HepG2 (cell line): ENCODE results near the gene FAM131C. TPM values are rescaled to one million over a fixed set of nuclear protein-coding genes. Genes with fewer than 3 reads are reported as not detected.

Experiments
- ATAC-seq: fragments of 200-7000 bp; cut with Tn5 transposase; 3 replicates; pipeline ENCODE4 v1.9.1; 2020; ENCODE audit warnings: mild to moderate bottlenecking, moderate library complexity
- BruUV-seq: library from RNA; stranded (reverse); fragments of 400-500 nt; replicated peaks from 2 replicates; lab custom pipeline; 2021; lab: Mats Ljungman, UMichigan
- CTCF ChIA-PET: fragments of 300-600 bp; formaldehyde crosslinking; extraction: SDS; loops from one replicate; lab custom pipeline; 2021; ENCODE audit warnings: low total read pairs, inconsistent platforms, low intra/inter-chr PET ratio; lab: Yijun Ruan, JAX
- POLR2A ChIA-PET: fragments of 350-600 bp; sonication (Branson Sonifier 250); formaldehyde crosslinking; loops from one replicate; lab custom pipeline; 2020; ENCODE audit warnings: antibody characterized with exemption, inconsistent platforms; lab: Yijun Ruan, JAX
- DNase-seq: peaks from one replicate; pipeline ENCODE4 v3.0.0-alpha.2; 2015; ENCODE audit warnings: low spot score
- FAIRE-seq: peaks from 3 replicates; lab custom pipeline; 2011; peaks lifted over from hg19 to GRCh38; lab: Jason Lieb, UNC
- H2AFZ ChIP-seq: one replicate; pipeline ENCODE4 v1.6.1; 2011; ENCODE audit warnings: low read length, inconsistent platforms
- H3K27ac ChIP-seq: fragments of 300-600 bp; 3 replicates; pipeline ENCODE4 v1.8.0; 2011; ENCODE audit warnings: mixed run types, mild to moderate bottlenecking, mixed read lengths, low read length, inconsistent platforms; ENCODE audit not compliant: insufficient read depth; ENCODE audit errors: extremely low read length
- H3K27me3 ChIP-seq, 2 experiments: fragments of 200-600 bp in 1 of 2; 2 replicates in 1 of 2; 3 replicates in 1 of 2; pipeline versions ENCODE4 v1.6.0 to v1.8.0; 2011; ENCODE audit warnings: low read length in 2 of 2, mild to moderate bottlenecking in 2 of 2, moderate library complexity in 2 of 2, inconsistent platforms in 1 of 2; ENCODE audit not compliant: insufficient read depth in 2 of 2, control insufficient read depth in 1 of 2
- H3K36me3 ChIP-seq, 2 experiments: fragments of 200-600 bp in 1 of 2; replicated peaks in 1 of 2; 2 replicates in 1 of 2; 3 replicates in 1 of 2; pipeline versions ENCODE4 v1.5.1 to v1.8.0; 2011; ENCODE audit warnings: low read length in 2 of 2, inconsistent platforms in 1 of 2; ENCODE audit not compliant: insufficient read depth in 2 of 2, control insufficient read depth in 1 of 2
- H3K4me1 ChIP-seq: 2 replicates; pipeline ENCODE4 v1.5.1; 2012; ENCODE audit warnings: low read length, inconsistent platforms; ENCODE audit not compliant: insufficient read depth
- H3K4me2 ChIP-seq: 2 replicates; pipeline ENCODE4 v1.6.0; 2011; ENCODE audit warnings: low read depth, low read length, inconsistent platforms
- H3K4me3 ChIP-seq, 3 experiments: fragments of 200-600 bp in 1 of 3; sonication (generic), shearing (Covaris generic) in 1 of 3; replicated peaks in 1 of 3; 2 replicates each; pipeline ENCODE4 v1.5.1; 2011 to 2016; ENCODE audit warnings: low read length in 3 of 3, inconsistent platforms in 2 of 3, low read depth in 2 of 3, mild to moderate bottlenecking in 2 of 3, control low read depth in 1 of 3, mixed read lengths in 1 of 3; ENCODE audit not compliant: insufficient read depth in 1 of 3
- H3K79me2 ChIP-seq: one replicate; pipeline ENCODE4 v1.6.1; 2011; ENCODE audit warnings: low read length, inconsistent platforms; ENCODE audit not compliant: insufficient read depth
- H3K9ac ChIP-seq: 2 replicates; pipeline ENCODE4 v1.6.0; 2011; ENCODE audit warnings: mild to moderate bottlenecking, low read depth, low read length, inconsistent platforms; ENCODE audit not compliant: insufficient read depth
- H3K9me3 ChIP-seq: 2 replicates; pipeline ENCODE4 v1.5.1; 2012; ENCODE audit warnings: mild to moderate bottlenecking, low read length
- H4K20me1 ChIP-seq: 2 replicates; pipeline ENCODE4 v1.6.0; 2011; ENCODE audit warnings: inconsistent platforms, mild to moderate bottlenecking, low read length, moderate library complexity; ENCODE audit not compliant: insufficient read depth
- NAIF1 ChIP-seq: sonication (generic); formaldehyde crosslinking; IDR thresholded peaks from 2 replicates; pipeline ENCODE4 v1.5.0; 2020; ENCODE audit warnings: mild to moderate bottlenecking, missing genetic modification reagents, borderline replicate concordance
- THYN1 ChIP-seq: sonication (generic); formaldehyde crosslinking; IDR thresholded peaks from 2 replicates; pipeline ENCODE4 v1.8.1; 2023; ENCODE audit warnings: low read depth, mild to moderate bottlenecking, moderate library complexity, missing genetic modification reagents, borderline replicate concordance
- ZNF879 ChIP-seq: sonication (generic); formaldehyde crosslinking; IDR thresholded peaks from 2 replicates; pipeline ENCODE4 v1.8.1; 2023; ENCODE audit warnings: missing genetic modification reagents
- WGBS: methylation state at CpG from one replicate; pipeline ENCODE4 v1.1.6; 2017; ENCODE audit warnings: low lambda C conversion rate; 5-methylcytosine and 5-hydroxymethylcytosine counted together
- in situ Hi-C: cut with HindIII; loops from 2 replicates; pipeline ENCODE4 v1.10.0; 2017; ENCODE audit warnings: low pct_unique_long_range_greater_than_20kb; ENCODE audit not compliant: extremely low pct_ligation_motif_present
- intact Hi-C: fragments of 100-400 bp; cut with micrococcal nuclease; formaldehyde crosslinking; loops from one replicate; pipeline ENCODE4 v1.10.0; 2022; ENCODE audit not compliant: unreplicated experiment
- polyA plus RNA-seq, 8 experiments: library from polyadenylated mRNA; depleted of rRNA in 3 of 8; stranded (reverse) in 7 of 8; unstranded in 1 of 8; fragments of >200 nt; fragmentation: Illumina TruSeq in 4 of 8; extraction: Trizol in 4 of 8; gene quantifications; 2 replicates each; pipeline versions ENCODE4 v1.2.1 to v1.2.3, GENCODE V29; 2011 to 2016; ENCODE audit warnings: low read depth in 4 of 8, missing spikeins in 1 of 8, mixed read lengths in 1 of 8; ENCODE audit not compliant: insufficient read depth in 1 of 8
- total RNA-seq, 5 experiments: library from RNA; depleted of rRNA; stranded (reverse); fragments of >200 nt; fragmentation: Illumina TruSeq; extraction: Trizol; gene quantifications; 2 replicates each; pipeline ENCODE4 v1.2.3, GENCODE V29; 2016; ENCODE audit warnings: low read depth in 1 of 5
- TF ChIP-seq, protein P1 (sequence below): IDR thresholded peaks from 2 replicates; pipeline ENCODE4 v1.6.1; 2016; ENCODE audit warnings: low read depth, borderline replicate concordance
- TF ChIP-seq, protein P2 (sequence below): sonication (generic); formaldehyde crosslinking; IDR thresholded peaks from 2 replicates; pipeline ENCODE4 v1.5.0; 2020; ENCODE audit warnings: missing genetic modification reagents

Gene FAM131C
- total and polyA plus RNA-seq, 2 of the 13 experiments (the other 11 are each of a cell fraction or from before 2014, with no cell fraction given): 0.07 TPM; not detected in 1

DNA sequence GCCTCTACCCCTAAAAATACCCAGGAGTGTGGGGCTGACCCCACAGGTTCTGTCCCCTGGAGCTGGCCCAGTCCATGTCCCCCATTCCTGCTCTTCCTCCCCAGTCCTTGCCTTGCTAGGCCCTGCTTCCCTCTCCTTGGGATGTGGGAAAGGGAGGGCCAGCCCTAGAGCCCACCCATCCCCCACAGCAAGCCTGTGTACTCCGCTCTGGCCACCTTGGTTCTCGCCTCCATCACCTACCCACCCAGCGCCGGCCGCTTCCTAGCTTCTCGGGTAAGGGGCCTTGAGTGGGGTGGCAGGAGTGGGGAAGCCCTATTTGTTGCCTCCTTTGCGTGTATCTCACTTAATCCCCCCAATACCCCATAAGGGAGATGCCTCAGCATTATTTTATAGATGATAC lies 23.1 kb downstream of the FAM131C start (continued):
- TF ChIP-seq, protein P1, sequence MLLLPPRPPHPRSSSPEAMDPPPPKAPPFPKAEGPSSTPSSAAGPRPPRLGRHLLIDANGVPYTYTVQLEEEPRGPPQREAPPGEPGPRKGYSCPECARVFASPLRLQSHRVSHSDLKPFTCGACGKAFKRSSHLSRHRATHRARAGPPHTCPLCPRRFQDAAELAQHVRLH: no peak
- TF ChIP-seq, protein P2, sequence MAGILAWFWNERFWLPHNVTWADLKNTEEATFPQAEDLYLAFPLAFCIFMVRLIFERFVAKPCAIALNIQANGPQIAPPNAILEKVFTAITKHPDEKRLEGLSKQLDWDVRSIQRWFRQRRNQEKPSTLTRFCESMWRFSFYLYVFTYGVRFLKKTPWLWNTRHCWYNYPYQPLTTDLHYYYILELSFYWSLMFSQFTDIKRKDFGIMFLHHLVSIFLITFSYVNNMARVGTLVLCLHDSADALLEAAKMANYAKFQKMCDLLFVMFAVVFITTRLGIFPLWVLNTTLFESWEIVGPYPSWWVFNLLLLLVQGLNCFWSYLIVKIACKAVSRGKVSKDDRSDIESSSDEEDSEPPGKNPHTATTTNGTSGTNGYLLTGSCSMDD (CRISPR knock-in tag): no peak
- TF ChIP-seq THYN1 (CRISPR knock-in tag): no peak

GRCh38 chr1:16048573-16049189 lies 24.8 kb downstream of the FAM131C start:
- no peak overlapping the region for H3K4me3 ChIP-seq
- no peak overlapping the region for H3K27ac ChIP-seq

More at GRCh38 chr1:16048573-16049189, 24.8 kb downstream of the FAM131C start:
- Histone ChIP-seq H3K4me1 (peaks cover 9% of the 10 kb centered on the region), H4K20me1 (no peaks in the 10 kb centered on the region), H3K4me2 (peak overlapping the region; percentile 12; the same call in 1 of the 2 replicates), H3K9me3 (no peaks in the 10 kb centered on the region), H3K36me3 (no peaks in the 10 kb centered on the region), H2AFZ (no peak overlapping the region), H3K9ac (no peak overlapping the region), H3K27me3 (peaks cover 7 to 36% of the 10 kb centered on the region in 2 experiments; a peak in 4 of 5 replicates), H3K79me2 (no peaks in the 10 kb centered on the region)
- ATAC-seq: no peak
- intact Hi-C loops: no loop called here
- CTCF ChIA-PET: no interaction called here
- POLR2A ChIA-PET: no interaction called here
- no TSS peak for BruUV-seq
- no peak for TF ChIP-seq ZNF879 (CRISPR knock-in tag)
- no peak for TF ChIP-seq NAIF1 (CRISPR knock-in tag)
- no peak for FAIRE-seq
- 27% methylated on average over 11 of the region's 25 CpGs for WGBS
- no peak for DNase-seq
- in situ Hi-C loops: loop anchor here (5.0 kb wide), 1 partner anchor 36 kb away; no protein-coding TSS in a partner anchor
